ENCODE data around the gene ZBTB20.

ZBTB20 gene

GRCh38 chr3:114336857-114337256 lies 810.2 kb downstream of the ZBTB20 start:
- TF ChIP-seq TOX (CRISPR knock-in tag; IDR thresholded peaks at IDR 0.05; ENCODE audit: borderline replicate concordance) = no peak
- TF ChIP-seq CSRNP3 (CRISPR knock-in tag; IDR thresholded peaks at IDR 0.05) = no peak
- TF ChIP-seq POU6F1 (CRISPR knock-in tag; IDR thresholded peaks at IDR 0.05; ENCODE audit: borderline replicate concordance, low read depth) = no peak
- no peak for TF ChIP-seq ISL1 (CRISPR knock-in tag; IDR thresholded peaks at IDR 0.05)
- no peak for TF ChIP-seq PATZ1 (CRISPR knock-in tag; IDR thresholded peaks at IDR 0.05; ENCODE audit: borderline replicate concordance)
- no peak for TF ChIP-seq ZFP3 (CRISPR knock-in tag; IDR thresholded peaks at IDR 0.05)
- no peak for TF ChIP-seq SNAI2 (CRISPR knock-in tag; IDR thresholded peaks at IDR 0.05)
- TF ChIP-seq ZFP30 (CRISPR knock-in tag; IDR thresholded peaks at IDR 0.05) = no peak
- TF ChIP-seq ZNF8 (CRISPR knock-in tag; IDR thresholded peaks at IDR 0.05) = no peak
- no peak for TF ChIP-seq ZC3H10 (CRISPR knock-in tag; IDR thresholded peaks at IDR 0.05)
- no peak for TF ChIP-seq GLIS3 (CRISPR knock-in tag; IDR thresholded peaks at IDR 0.05)
- no peak for TF ChIP-seq RARB (CRISPR knock-in tag; IDR thresholded peaks at IDR 0.05)
- TF ChIP-seq TSHZ2 (CRISPR knock-in tag; IDR thresholded peaks at IDR 0.05) = no peak
- TF ChIP-seq TCF4 (CRISPR knock-in tag; IDR thresholded peaks at IDR 0.05; ENCODE audit: borderline replicate concordance) = no peak
- ATAC-seq = no peak

GRCh38 chr3:114336122-114336697 lies 810.9 kb downstream of the ZBTB20 start:
- ATAC-seq = no peak
- TF ChIP-seq RARB (CRISPR knock-in tag; IDR thresholded peaks at IDR 0.05) = no peak
- no peak for TF ChIP-seq ZNF565 (CRISPR knock-in tag; conservative IDR thresholded peaks at IDR 0.05; ENCODE audit: low read depth)
- TF ChIP-seq TOX (CRISPR knock-in tag; IDR thresholded peaks at IDR 0.05; ENCODE audit: borderline replicate concordance) = no peak
- TF ChIP-seq CSDC2 (CRISPR knock-in tag; IDR thresholded peaks at IDR 0.05) = no peak
- TF ChIP-seq POU6F1 (CRISPR knock-in tag; IDR thresholded peaks at IDR 0.05; ENCODE audit: borderline replicate concordance, low read depth) = no peak
- TF ChIP-seq PPARA (CRISPR knock-in tag; IDR thresholded peaks at IDR 0.05; ENCODE audit: borderline replicate concordance) = no peak
- no peak for TF ChIP-seq ZNF8 (CRISPR knock-in tag; IDR thresholded peaks at IDR 0.05)
- TF ChIP-seq ZC3H10 (CRISPR knock-in tag; IDR thresholded peaks at IDR 0.05) = no peak
- no peak for TF ChIP-seq TSHZ2 (CRISPR knock-in tag; IDR thresholded peaks at IDR 0.05)
- TF ChIP-seq TCF4 (CRISPR knock-in tag; IDR thresholded peaks at IDR 0.05; ENCODE audit: borderline replicate concordance) = no peak

All from SK-N-SH treated with all-trans-retinoic acid at 6 μM for 48 hours (cell line).